Activated naive CD4-positive, alpha-beta T cell treated with anti-CD3 and anti-CD28 coated beads, Interleukin-2, amount 50 U/mL, for 24 hours (primary cell): ENCODE measurements around the gene SLC16A12.
"Not testable (repeated sequence)": the region's sequence is repeated elsewhere in the genome, so short reads cannot be mapped to it uniquely, and the experiment has no call there.

Experiments used
- H3K27ac Mint-ChIP-seq: one replicate; pipeline ENCODE4 v1.8.0; 2021; ENCODE audit warnings: mild to moderate bottlenecking, mixed read lengths
- H3K27me3 Mint-ChIP-seq: one replicate; pipeline ENCODE4 v1.8.0; 2021; ENCODE audit warnings: mixed read lengths
- H3K36me3 Mint-ChIP-seq: one replicate; pipeline ENCODE4 v1.8.0; 2021; ENCODE audit warnings: mixed read lengths
- H3K4me1 Mint-ChIP-seq: one replicate; pipeline ENCODE4 v1.8.0; 2021; ENCODE audit warnings: mixed read lengths
- H3K4me3 Mint-ChIP-seq: one replicate; pipeline ENCODE4 v1.8.0; 2021; ENCODE audit warnings: mild to moderate bottlenecking, mixed read lengths
- H3K9me3 Mint-ChIP-seq: one replicate; pipeline ENCODE4 v1.8.0; 2021; ENCODE audit warnings: mixed read lengths

The SLC16A12 gene

GRCh38 chr10:89555688-89556445 lies 20.5 kb upstream of the SLC16A12 start:
- no peak overlapping the region for H3K27ac Mint-ChIP-seq
- H3K9me3 Mint-ChIP-seq: no peaks in the 10 kb centered on the region
- H3K36me3 Mint-ChIP-seq: no peaks in the 10 kb centered on the region
- no peaks in the 10 kb centered on the region for H3K4me1 Mint-ChIP-seq
- peaks cover 3% of the 10 kb centered on the region for H3K27me3 Mint-ChIP-seq
- H3K4me3 Mint-ChIP-seq: no peak overlapping the region

- Mint-ChIP-seq H3K9me3 (no peaks in the 10 kb centered on the region), H3K36me3 (no peaks in the 10 kb centered on the region)
Observed at GRCh38 chr10:89554433-89554832, 19.0 kb upstream of the SLC16A12 start.

GRCh38 chr10:89553064-89553734 lies 17.8 kb upstream of the SLC16A12 start:
- Mint-ChIP-seq H3K27ac (no peak overlapping the region), H3K27me3 (peaks cover under 1% of the 10 kb centered on the region), H3K9me3 (no peaks in the 10 kb centered on the region), H3K4me3 (no peak overlapping the region), H3K36me3 (no peaks in the 10 kb centered on the region), H3K4me1 (no peaks in the 10 kb centered on the region)

More at GRCh38 chr10:89554433-89554832, 19.0 kb upstream of the SLC16A12 start:
- Mint-ChIP-seq H3K4me1 (no peaks in the 10 kb centered on the region), H3K27me3 (peaks cover 3% of the 10 kb centered on the region), H3K4me3 (no peak overlapping the region), H3K27ac (no peak overlapping the region)

GRCh38 chr10:89552213-89552612 lies 16.8 kb upstream of the SLC16A12 start:
- Mint-ChIP-seq H3K4me1 (no peaks in the 10 kb centered on the region), H3K27ac (no peak overlapping the region), H3K27me3 (no peaks in the 10 kb centered on the region), H3K4me3 (no peak overlapping the region), H3K36me3 (no peaks in the 10 kb centered on the region), H3K9me3 (no peaks in the 10 kb centered on the region)

- Mint-ChIP-seq H3K36me3 (no peaks in the 10 kb centered on the region), H3K27me3 (no peaks in the 10 kb centered on the region), H3K4me1 (no peaks in the 10 kb centered on the region), H3K9me3 (no peaks in the 10 kb centered on the region), H3K27ac (no peak overlapping the region), H3K4me3 (no peak overlapping the region)
Observed at GRCh38 chr10:89550509-89550908, 15.1 kb upstream of the SLC16A12 start.

GRCh38 chr10:89549510-89549909 lies 14.1 kb upstream of the SLC16A12 start:
- H3K4me3 Mint-ChIP-seq: no peak overlapping the region

GRCh38 chr10:89548673-89549072 lies 13.3 kb upstream of the SLC16A12 start:
- no peaks in the 10 kb centered on the region for H3K4me1 Mint-ChIP-seq
- H3K27ac Mint-ChIP-seq: no peak overlapping the region
- H3K4me3 Mint-ChIP-seq: no peak overlapping the region
- no peaks in the 10 kb centered on the region for H3K27me3 Mint-ChIP-seq
- H3K36me3 Mint-ChIP-seq: no peaks in the 10 kb centered on the region
- H3K9me3 Mint-ChIP-seq: no peaks in the 10 kb centered on the region

More at GRCh38 chr10:89549510-89549909, 14.1 kb upstream of the SLC16A12 start:
- no peaks in the 10 kb centered on the region for H3K27me3 Mint-ChIP-seq
- no peaks in the 10 kb centered on the region for H3K4me1 Mint-ChIP-seq
- H3K36me3 Mint-ChIP-seq: no peaks in the 10 kb centered on the region
- H3K27ac Mint-ChIP-seq: no peak overlapping the region
- no peaks in the 10 kb centered on the region for H3K9me3 Mint-ChIP-seq

- Mint-ChIP-seq H3K4me1 (no peaks in the 10 kb centered on the region), H3K27ac (no peak overlapping the region), H3K27me3 (no peaks in the 10 kb centered on the region), H3K9me3 (no peaks in the 10 kb centered on the region), H3K36me3 (no peaks in the 10 kb centered on the region), H3K4me3 (no peak overlapping the region)
Observed at GRCh38 chr10:89547853-89548513, 12.6 kb upstream of the SLC16A12 start.

GRCh38 chr10:89546651-89547050 lies 11.3 kb upstream of the SLC16A12 start:
- H3K27ac Mint-ChIP-seq, H3K4me3 Mint-ChIP-seq, H3K4me1 Mint-ChIP-seq, H3K9me3 Mint-ChIP-seq, H3K27me3 Mint-ChIP-seq, H3K36me3 Mint-ChIP-seq: not testable (repeated sequence)

- Mint-ChIP-seq H3K36me3 (peaks cover 3% of the 10 kb centered on the region), H3K27me3 (peaks cover 15% of the 10 kb centered on the region), H3K4me1 (no peaks in the 10 kb centered on the region), H3K9me3 (no peaks in the 10 kb centered on the region), H3K27ac (no peak overlapping the region), H3K4me3 (no peak overlapping the region)
Observed at GRCh38 chr10:89543841-89544240, 8.4 kb upstream of the SLC16A12 start.

- H3K9me3 Mint-ChIP-seq: no peaks in the 10 kb centered on the region
- H3K36me3 Mint-ChIP-seq: peaks cover 3% of the 10 kb centered on the region
- H3K4me3 Mint-ChIP-seq: no peak overlapping the region
- no peaks in the 10 kb centered on the region for H3K4me1 Mint-ChIP-seq
- peaks cover 32% of the 10 kb centered on the region for H3K27me3 Mint-ChIP-seq
- no peak overlapping the region for H3K27ac Mint-ChIP-seq
Observed at GRCh38 chr10:89540420-89540949, 5.1 kb upstream of the SLC16A12 start.

- Mint-ChIP-seq H3K4me3 (no peak overlapping the region), H3K9me3 (no peaks in the 10 kb centered on the region), H3K27me3 (peaks cover 45% of the 10 kb centered on the region), H3K27ac (no peak overlapping the region), H3K36me3 (no peaks in the 10 kb centered on the region), H3K4me1 (peaks cover 9% of the 10 kb centered on the region)
Observed at GRCh38 chr10:89537364-89537763, 2.0 kb upstream of the SLC16A12 start.

GRCh38 chr10:89536013-89536354 lies 590 bp upstream of the SLC16A12 start:
- Mint-ChIP-seq H3K27ac (no peak overlapping the region), H3K4me3 (peak overlapping the region; percentile 35), H3K4me1 (peaks cover 9% of the 10 kb centered on the region), H3K9me3 (no peaks in the 10 kb centered on the region), H3K36me3 (no peaks in the 10 kb centered on the region), H3K27me3 (peaks cover 47% of the 10 kb centered on the region)

GRCh38 chr10:89534826-89535166 lies 598 bp downstream of the SLC16A12 start:
- H3K27me3 Mint-ChIP-seq: peaks cover 45% of the 10 kb centered on the region
- no peak overlapping the region for H3K27ac Mint-ChIP-seq
- H3K9me3 Mint-ChIP-seq: no peaks in the 10 kb centered on the region
- H3K4me1 Mint-ChIP-seq: peaks cover 9% of the 10 kb centered on the region
- no peaks in the 10 kb centered on the region for H3K36me3 Mint-ChIP-seq
- no peak overlapping the region for H3K4me3 Mint-ChIP-seq

- H3K36me3 Mint-ChIP-seq: no peaks in the 10 kb centered on the region
- H3K9me3 Mint-ChIP-seq: no peaks in the 10 kb centered on the region
- no peak overlapping the region for H3K4me3 Mint-ChIP-seq
- H3K27ac Mint-ChIP-seq: no peak overlapping the region
- peaks cover 9% of the 10 kb centered on the region for H3K4me1 Mint-ChIP-seq
- H3K27me3 Mint-ChIP-seq: peaks cover 35% of the 10 kb centered on the region
Observed at GRCh38 chr10:89532476-89532875, 2.9 kb downstream of the SLC16A12 start.

GRCh38 chr10:89531359-89531758 lies 4.0 kb downstream of the SLC16A12 start:
- no peak overlapping the region for H3K4me3 Mint-ChIP-seq
- H3K27me3 Mint-ChIP-seq: peaks cover 28% of the 10 kb centered on the region

More at GRCh38 chr10:89531359-89531758, 4.0 kb downstream of the SLC16A12 start:
- Mint-ChIP-seq H3K36me3 (no peaks in the 10 kb centered on the region), H3K4me1 (peaks cover 9% of the 10 kb centered on the region), H3K9me3 (no peaks in the 10 kb centered on the region), H3K27ac (no peak overlapping the region)
